HepG2 (cell line): ENCODE measurements around the gene LMNTD1. TPM values are rescaled to one million over a fixed set of nuclear protein-coding genes. Genes with fewer than 3 reads are reported as not detected.

Experiments
- ATAC-seq: fragments of 200-7000 bp; cut with Tn5 transposase; 3 replicates; pipeline ENCODE4 v1.9.1; 2020; ENCODE audit warnings: mild to moderate bottlenecking, moderate library complexity
- BruUV-seq: library from RNA; stranded (reverse); fragments of 400-500 nt; replicated peaks from 2 replicates; lab custom pipeline; 2021; lab: Mats Ljungman, UMichigan
- CTCF ChIA-PET: fragments of 300-600 bp; formaldehyde crosslinking; extraction: SDS; loops from one replicate; lab custom pipeline; 2021; ENCODE audit warnings: low total read pairs, inconsistent platforms, low intra/inter-chr PET ratio; lab: Yijun Ruan, JAX
- POLR2A ChIA-PET: fragments of 350-600 bp; sonication (Branson Sonifier 250); formaldehyde crosslinking; loops from one replicate; lab custom pipeline; 2020; ENCODE audit warnings: antibody characterized with exemption, inconsistent platforms; lab: Yijun Ruan, JAX
- DNase-seq: peaks from one replicate; pipeline ENCODE4 v3.0.0-alpha.2; 2015; ENCODE audit warnings: low spot score
- FAIRE-seq: peaks from 3 replicates; lab custom pipeline; 2011; peaks lifted over from hg19 to GRCh38; lab: Jason Lieb, UNC
- H2AFZ ChIP-seq: one replicate; pipeline ENCODE4 v1.6.1; 2011; ENCODE audit warnings: low read length, inconsistent platforms
- H3K27ac ChIP-seq: fragments of 300-600 bp; 3 replicates; pipeline ENCODE4 v1.8.0; 2011; ENCODE audit warnings: mixed run types, mild to moderate bottlenecking, mixed read lengths, low read length, inconsistent platforms; ENCODE audit not compliant: insufficient read depth; ENCODE audit errors: extremely low read length
- H3K27me3 ChIP-seq, 2 experiments: fragments of 200-600 bp in 1 of 2; 2 replicates in 1 of 2; 3 replicates in 1 of 2; pipeline versions ENCODE4 v1.6.0 to v1.8.0; 2011; ENCODE audit warnings: low read length in 2 of 2, mild to moderate bottlenecking in 2 of 2, moderate library complexity in 2 of 2, inconsistent platforms in 1 of 2; ENCODE audit not compliant: insufficient read depth in 2 of 2, control insufficient read depth in 1 of 2
- H3K36me3 ChIP-seq, 2 experiments: fragments of 200-600 bp in 1 of 2; replicated peaks in 1 of 2; 2 replicates in 1 of 2; 3 replicates in 1 of 2; pipeline versions ENCODE4 v1.5.1 to v1.8.0; 2011; ENCODE audit warnings: low read length in 2 of 2, inconsistent platforms in 1 of 2; ENCODE audit not compliant: insufficient read depth in 2 of 2, control insufficient read depth in 1 of 2
- H3K4me1 ChIP-seq: 2 replicates; pipeline ENCODE4 v1.5.1; 2012; ENCODE audit warnings: low read length, inconsistent platforms; ENCODE audit not compliant: insufficient read depth
- H3K4me2 ChIP-seq: 2 replicates; pipeline ENCODE4 v1.6.0; 2011; ENCODE audit warnings: low read depth, low read length, inconsistent platforms
- H3K4me3 ChIP-seq, 3 experiments: fragments of 200-600 bp in 1 of 3; sonication (generic), shearing (Covaris generic) in 1 of 3; replicated peaks in 1 of 3; 2 replicates each; pipeline ENCODE4 v1.5.1; 2011 to 2016; ENCODE audit warnings: low read length in 3 of 3, inconsistent platforms in 2 of 3, low read depth in 2 of 3, mild to moderate bottlenecking in 2 of 3, control low read depth in 1 of 3, mixed read lengths in 1 of 3; ENCODE audit not compliant: insufficient read depth in 1 of 3
- H3K79me2 ChIP-seq: one replicate; pipeline ENCODE4 v1.6.1; 2011; ENCODE audit warnings: low read length, inconsistent platforms; ENCODE audit not compliant: insufficient read depth
- H3K9ac ChIP-seq: 2 replicates; pipeline ENCODE4 v1.6.0; 2011; ENCODE audit warnings: mild to moderate bottlenecking, low read depth, low read length, inconsistent platforms; ENCODE audit not compliant: insufficient read depth
- H3K9me3 ChIP-seq: 2 replicates; pipeline ENCODE4 v1.5.1; 2012; ENCODE audit warnings: mild to moderate bottlenecking, low read length
- H4K20me1 ChIP-seq: 2 replicates; pipeline ENCODE4 v1.6.0; 2011; ENCODE audit warnings: inconsistent platforms, mild to moderate bottlenecking, low read length, moderate library complexity; ENCODE audit not compliant: insufficient read depth
- CENPX ChIP-seq: sonication (generic); formaldehyde crosslinking; IDR thresholded peaks from 2 replicates; pipeline ENCODE4 v1.9.0; 2021; ENCODE audit warnings: mild to moderate bottlenecking, missing genetic modification reagents, moderate library complexity
- HOXA7 ChIP-seq: sonication (generic); formaldehyde crosslinking; IDR thresholded peaks from 2 replicates; pipeline ENCODE4 v1.8.1; 2022; ENCODE audit warnings: mild to moderate bottlenecking, missing genetic modification reagents, moderate library complexity
- TOE1 ChIP-seq: sonication (generic); formaldehyde crosslinking; IDR thresholded peaks from 2 replicates; pipeline ENCODE4 v1.4.0; 2020; ENCODE audit warnings: mild to moderate bottlenecking, missing genetic modification reagents
- ZNF713 ChIP-seq: sonication (generic); formaldehyde crosslinking; IDR thresholded peaks from 2 replicates; pipeline ENCODE4 v1.4.0; 2020; ENCODE audit warnings: mild to moderate bottlenecking, missing genetic modification reagents
- ZNF720 ChIP-seq: sonication (generic); formaldehyde crosslinking; IDR thresholded peaks from 2 replicates; pipeline ENCODE4 v1.4.0; 2020; ENCODE audit warnings: missing genetic modification reagents
- ZSCAN22 ChIP-seq: sonication (generic); formaldehyde crosslinking; IDR thresholded peaks from 2 replicates; pipeline ENCODE4 v1.4.0; 2020; ENCODE audit warnings: mild to moderate bottlenecking, missing genetic modification reagents
- WGBS: methylation state at CpG from one replicate; pipeline ENCODE4 v1.1.6; 2017; ENCODE audit warnings: low lambda C conversion rate; 5-methylcytosine and 5-hydroxymethylcytosine counted together
- in situ Hi-C: cut with HindIII; loops from 2 replicates; pipeline ENCODE4 v1.10.0; 2017; ENCODE audit warnings: low pct_unique_long_range_greater_than_20kb; ENCODE audit not compliant: extremely low pct_ligation_motif_present
- intact Hi-C: fragments of 100-400 bp; cut with micrococcal nuclease; formaldehyde crosslinking; loops from one replicate; pipeline ENCODE4 v1.10.0; 2022; ENCODE audit not compliant: unreplicated experiment
- polyA plus RNA-seq, 8 experiments: library from polyadenylated mRNA; depleted of rRNA in 3 of 8; stranded (reverse) in 7 of 8; unstranded in 1 of 8; fragments of >200 nt; fragmentation: Illumina TruSeq in 4 of 8; extraction: Trizol in 4 of 8; gene quantifications; 2 replicates each; pipeline versions ENCODE4 v1.2.1 to v1.2.3, GENCODE V29; 2011 to 2016; ENCODE audit warnings: low read depth in 4 of 8, missing spikeins in 1 of 8, mixed read lengths in 1 of 8; ENCODE audit not compliant: insufficient read depth in 1 of 8
- total RNA-seq, 5 experiments: library from RNA; depleted of rRNA; stranded (reverse); fragments of >200 nt; fragmentation: Illumina TruSeq; extraction: Trizol; gene quantifications; 2 replicates each; pipeline ENCODE4 v1.2.3, GENCODE V29; 2016; ENCODE audit warnings: low read depth in 1 of 5
- TF ChIP-seq, protein P1 (sequence below): sonication (generic); formaldehyde crosslinking; IDR thresholded peaks from 2 replicates; pipeline ENCODE4 v1.4.0; 2020; ENCODE audit warnings: missing genetic modification reagents
- TF ChIP-seq, protein P2 (sequence below): sonication (generic); formaldehyde crosslinking; IDR thresholded peaks from 2 replicates; pipeline ENCODE4 v1.5.0; 2020; ENCODE audit warnings: missing genetic modification reagents, mild to moderate bottlenecking, borderline replicate concordance
- TF ChIP-seq, protein P3 (sequence below): sonication (generic); formaldehyde crosslinking; IDR thresholded peaks from 2 replicates; pipeline ENCODE4 v1.8.0; 2022; ENCODE audit warnings: mild to moderate bottlenecking, missing genetic modification reagents, borderline replicate concordance

Gene LMNTD1
- total and polyA plus RNA-seq, 2 of the 13 experiments (the other 11 are each of a cell fraction or from before 2014, with no cell fraction given), result not detected

DNA sequence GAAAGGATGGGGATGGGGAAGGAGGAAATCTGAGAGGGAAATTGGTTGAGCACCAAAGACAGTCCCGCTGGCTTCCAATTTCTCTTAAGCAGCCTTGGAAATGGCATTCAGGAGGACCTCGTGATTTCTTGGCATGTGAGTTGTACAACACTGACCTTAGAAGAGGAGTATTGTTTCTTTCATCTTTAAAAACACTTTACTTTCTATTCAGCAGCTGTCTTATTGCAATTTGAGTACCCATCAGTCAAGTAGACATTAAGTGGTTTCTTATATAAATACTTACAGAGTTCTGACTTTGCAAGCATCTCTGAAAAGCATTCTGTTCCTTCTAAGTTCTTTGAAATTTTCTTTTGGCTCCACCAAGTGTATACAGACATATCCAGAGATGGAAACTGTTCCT is 83.2 kb downstream of the LMNTD1 start (continued):
- TF ChIP-seq, protein P1, sequence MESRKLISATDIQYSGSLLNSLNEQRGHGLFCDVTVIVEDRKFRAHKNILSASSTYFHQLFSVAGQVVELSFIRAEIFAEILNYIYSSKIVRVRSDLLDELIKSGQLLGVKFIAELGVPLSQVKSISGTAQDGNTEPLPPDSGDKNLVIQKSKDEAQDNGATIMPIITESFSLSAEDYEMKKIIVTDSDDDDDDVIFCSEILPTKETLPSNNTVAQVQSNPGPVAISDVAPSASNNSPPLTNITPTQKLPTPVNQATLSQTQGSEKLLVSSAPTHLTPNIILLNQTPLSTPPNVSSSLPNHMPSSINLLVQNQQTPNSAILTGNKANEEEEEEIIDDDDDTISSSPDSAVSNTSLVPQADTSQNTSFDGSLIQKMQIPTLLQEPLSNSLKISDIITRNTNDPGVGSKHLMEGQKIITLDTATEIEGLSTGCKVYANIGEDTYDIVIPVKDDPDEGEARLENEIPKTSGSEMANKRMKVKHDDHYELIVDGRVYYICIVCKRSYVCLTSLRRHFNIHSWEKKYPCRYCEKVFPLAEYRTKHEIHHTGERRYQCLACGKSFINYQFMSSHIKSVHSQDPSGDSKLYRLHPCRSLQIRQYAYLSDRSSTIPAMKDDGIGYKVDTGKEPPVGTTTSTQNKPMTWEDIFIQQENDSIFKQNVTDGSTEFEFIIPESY, result no peak
- TF ChIP-seq ZNF720 (CRISPR knock-in tag) (no peak), ZNF713 (CRISPR knock-in tag) (no peak), HOXA7 (CRISPR knock-in tag) (no peak)
- TF ChIP-seq, protein P2, sequence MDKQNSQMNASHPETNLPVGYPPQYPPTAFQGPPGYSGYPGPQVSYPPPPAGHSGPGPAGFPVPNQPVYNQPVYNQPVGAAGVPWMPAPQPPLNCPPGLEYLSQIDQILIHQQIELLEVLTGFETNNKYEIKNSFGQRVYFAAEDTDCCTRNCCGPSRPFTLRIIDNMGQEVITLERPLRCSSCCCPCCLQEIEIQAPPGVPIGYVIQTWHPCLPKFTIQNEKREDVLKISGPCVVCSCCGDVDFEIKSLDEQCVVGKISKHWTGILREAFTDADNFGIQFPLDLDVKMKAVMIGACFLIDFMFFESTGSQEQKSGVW (CRISPR knock-in tag), result no peak
- TF ChIP-seq, protein P3, sequence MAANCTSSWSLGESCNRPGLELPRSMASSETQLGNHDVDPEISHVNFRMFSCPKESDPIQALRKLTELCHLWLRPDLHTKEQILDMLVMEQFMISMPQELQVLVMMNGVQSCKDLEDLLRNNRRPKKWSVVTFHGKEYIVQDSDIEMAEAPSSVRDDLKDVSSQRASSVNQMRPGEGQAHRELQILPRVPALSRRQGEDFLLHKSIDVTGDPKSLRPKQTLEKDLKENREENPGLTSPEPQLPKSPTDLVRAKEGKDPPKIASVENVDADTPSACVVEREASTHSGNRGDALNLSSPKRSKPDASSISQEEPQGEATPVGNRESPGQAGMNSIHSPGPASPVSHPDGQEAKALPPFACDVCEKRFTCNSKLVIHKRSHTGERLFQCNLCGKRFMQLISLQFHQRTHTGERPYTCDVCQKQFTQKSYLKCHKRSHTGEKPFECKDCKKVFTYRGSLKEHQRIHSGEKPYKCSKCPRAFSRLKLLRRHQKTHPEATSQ (CRISPR knock-in tag), result no peak

DNA sequence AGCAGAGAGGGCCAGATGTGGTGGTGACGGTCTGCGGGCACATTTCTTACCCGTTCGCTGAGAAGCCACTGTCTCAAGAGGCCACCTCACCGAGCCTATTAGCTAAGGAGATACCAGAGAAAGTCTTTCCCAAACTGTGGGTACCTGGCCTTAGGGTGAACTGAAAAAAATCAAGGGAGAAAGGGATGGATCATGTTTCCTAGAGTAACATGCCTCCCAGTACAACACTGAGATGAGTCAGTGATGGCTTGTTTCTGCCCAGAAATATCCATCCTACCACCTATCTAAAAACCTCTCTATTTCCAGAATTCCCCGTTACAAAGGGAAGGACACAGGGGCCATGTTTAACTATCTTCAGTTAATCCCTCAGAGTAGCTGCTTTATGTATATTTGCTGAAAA is 83.7 kb downstream of the LMNTD1 start:
- in situ Hi-C loops, result no loop called here
- no peak overlapping the region for H3K9ac ChIP-seq
- H3K4me1 ChIP-seq, result no peaks in the 10 kb centered on the region
- no peak for ATAC-seq
- H3K36me3 ChIP-seq, result no peaks in the 10 kb centered on the region
- TF ChIP-seq TOE1 (CRISPR knock-in tag) (no peak), ZSCAN22 (CRISPR knock-in tag) (no peak), CENPX (CRISPR knock-in tag) (no peak)
- TF ChIP-seq, all 625 proteins: peak for 0
- no peak for FAIRE-seq
- intact Hi-C loops, result no loop called here
- Histone ChIP-seq H3K79me2 (no peaks in the 10 kb centered on the region), H3K27ac (no peak overlapping the region), H2AFZ (no peak overlapping the region), H3K4me3 (no peak overlapping the region), H3K9me3 (no peaks in the 10 kb centered on the region), H4K20me1 (no peaks in the 10 kb centered on the region), H3K27me3 (no peaks in the 10 kb centered on the region; a peak in 1 of 5 replicates), H3K4me2 (no peak overlapping the region)
- BruUV-seq, result no TSS peak
- ChIA-PET POLR2A (no interaction called here), CTCF (no interaction called here)
- DNase-seq, result no peak
- 39% methylated on average over 6 of the region's 6 CpGs for WGBS
